SIG-M5 (cell line): Measurements from ENCODE around the gene CYSTM1.

Experiments
- DNase-seq: peaks from one replicate; lab custom pipeline; 2025; lab: John Stamatoyannopoulos, UW

CYSTM1 gene

DNA sequence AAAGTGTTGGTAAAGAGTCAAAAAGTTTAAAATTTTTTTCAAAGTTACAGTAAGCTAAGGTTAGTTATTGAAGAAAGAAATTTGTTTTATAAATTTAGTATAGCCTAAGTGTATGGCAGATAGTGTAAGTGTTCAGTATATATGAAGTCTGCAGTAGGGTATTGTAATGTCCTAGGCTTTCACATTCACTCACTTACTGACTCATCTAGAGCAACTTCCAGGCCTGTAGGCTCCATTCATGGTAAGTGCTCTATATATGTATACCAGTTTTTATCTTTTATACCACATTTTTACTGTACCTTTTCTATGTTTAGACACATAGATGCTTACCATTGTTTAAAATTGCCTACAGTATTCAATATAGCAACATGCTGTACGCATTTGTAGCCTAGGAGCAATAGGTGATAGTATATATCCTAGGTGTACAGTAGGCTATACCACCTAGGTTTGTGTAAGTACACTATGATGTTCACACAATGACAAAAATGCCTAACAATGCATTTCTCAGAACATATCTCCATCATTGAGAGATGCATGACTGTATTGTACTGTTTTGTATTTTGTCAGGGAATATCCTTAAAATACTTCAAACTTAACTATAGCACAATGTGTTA is 38.5 kb downstream of the CYSTM1 start:
- no peak for DNase-seq

DNA sequence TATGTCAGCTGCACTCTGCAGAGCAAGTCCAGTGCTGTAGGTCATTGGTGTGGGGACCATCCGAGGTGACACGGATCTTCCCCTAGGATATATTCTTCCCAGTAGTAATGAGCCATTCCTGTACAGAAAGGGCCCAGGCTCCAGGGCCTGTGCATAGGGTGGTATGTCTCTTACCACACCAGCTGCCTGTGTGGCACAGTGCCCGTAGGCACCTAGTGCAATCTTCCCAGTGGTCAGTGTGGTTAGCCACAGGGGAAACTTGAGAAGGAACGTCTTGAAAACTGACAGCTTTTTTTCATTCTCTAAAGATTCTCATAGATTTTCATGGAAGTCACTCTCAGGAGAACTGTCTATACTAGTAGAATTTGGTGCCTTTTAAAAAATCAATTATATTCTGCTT is 39.8 kb downstream of the CYSTM1 start:
- no peak for DNase-seq

DNA sequence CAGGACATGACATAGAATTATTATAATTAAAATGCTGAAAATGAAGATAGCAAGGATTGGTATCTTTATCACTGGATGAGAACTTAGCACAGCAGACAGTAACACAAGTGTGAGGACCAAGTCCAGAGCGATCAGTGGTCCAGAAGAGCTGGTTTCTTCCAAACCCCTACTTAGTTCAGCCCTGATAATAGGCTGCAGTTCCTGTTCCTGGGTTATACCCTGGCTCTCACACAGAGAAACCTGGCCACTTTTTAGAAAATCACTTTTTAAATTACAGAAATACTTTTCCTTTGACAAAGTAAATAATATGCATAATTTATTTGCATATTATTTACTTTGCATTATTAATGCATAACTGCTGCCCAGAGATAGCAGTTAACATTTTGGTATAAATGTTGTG is 40.3 kb downstream of the CYSTM1 start:
- no peak for DNase-seq

DNA sequence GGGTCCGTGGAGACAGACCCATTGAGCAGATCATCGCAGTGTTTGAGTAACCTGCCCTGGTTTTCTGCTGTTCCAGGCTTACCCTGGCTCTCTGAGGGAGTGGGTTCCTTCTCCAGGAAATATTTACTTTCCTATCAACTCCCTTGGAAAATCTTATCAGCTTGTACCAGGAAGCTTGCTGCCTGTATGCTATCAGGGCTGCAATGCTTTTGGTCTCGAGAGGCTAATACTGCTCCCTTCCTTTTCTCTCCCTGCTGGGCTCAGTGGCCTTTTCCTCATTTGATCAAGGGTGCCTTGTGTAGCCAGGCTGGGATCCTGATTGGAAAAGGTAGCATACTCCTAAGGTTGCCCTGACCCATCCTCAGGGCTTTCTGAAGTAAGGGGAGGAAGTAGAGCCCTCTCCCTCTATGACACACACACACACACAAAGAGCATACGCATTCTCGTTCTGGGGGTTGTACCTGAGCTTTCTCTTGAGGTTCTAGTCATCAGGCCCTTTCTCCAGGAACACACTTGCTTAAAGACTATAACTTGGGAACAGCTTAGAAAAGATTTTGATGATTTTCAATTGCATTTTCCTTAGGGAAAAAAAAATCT is 41.6 kb downstream of the CYSTM1 start:
- DNase-seq, result no peak

DNA sequence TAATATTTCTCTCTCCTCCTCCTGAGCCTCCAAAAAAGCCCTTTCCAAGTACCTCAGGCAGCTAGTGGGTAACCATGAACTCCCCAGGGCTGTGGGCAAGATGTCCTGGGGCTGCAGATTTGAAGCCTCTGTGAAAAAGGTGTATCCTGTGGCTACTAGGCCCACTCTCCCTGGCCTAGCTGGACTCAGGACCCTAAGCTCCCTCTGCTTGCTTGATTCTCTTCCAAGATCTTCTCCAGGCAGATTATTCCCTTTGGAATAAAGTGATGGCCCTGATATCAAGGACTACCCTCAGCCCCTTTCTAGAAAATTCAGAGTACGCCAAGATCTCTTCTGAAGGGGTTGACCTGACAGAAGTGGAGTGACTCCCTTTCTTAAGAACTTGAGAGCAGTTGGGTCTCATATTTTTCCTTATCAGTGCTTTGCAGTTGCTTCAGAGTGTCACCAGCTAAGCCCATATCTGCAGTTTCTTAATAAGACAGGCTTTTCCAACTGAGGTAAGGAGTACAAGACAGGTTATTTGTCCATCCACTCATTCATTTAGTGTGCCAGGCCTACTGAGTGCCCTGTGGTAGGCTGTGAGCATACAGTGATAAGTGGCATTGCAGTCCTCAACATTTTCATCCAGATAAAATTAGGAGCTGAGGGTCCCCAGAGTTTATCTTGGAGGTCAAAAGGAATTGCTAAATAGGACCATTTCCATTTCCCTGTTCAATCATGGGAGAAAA is 42.5 kb downstream of the CYSTM1 start:
- no peak for DNase-seq

DNA sequence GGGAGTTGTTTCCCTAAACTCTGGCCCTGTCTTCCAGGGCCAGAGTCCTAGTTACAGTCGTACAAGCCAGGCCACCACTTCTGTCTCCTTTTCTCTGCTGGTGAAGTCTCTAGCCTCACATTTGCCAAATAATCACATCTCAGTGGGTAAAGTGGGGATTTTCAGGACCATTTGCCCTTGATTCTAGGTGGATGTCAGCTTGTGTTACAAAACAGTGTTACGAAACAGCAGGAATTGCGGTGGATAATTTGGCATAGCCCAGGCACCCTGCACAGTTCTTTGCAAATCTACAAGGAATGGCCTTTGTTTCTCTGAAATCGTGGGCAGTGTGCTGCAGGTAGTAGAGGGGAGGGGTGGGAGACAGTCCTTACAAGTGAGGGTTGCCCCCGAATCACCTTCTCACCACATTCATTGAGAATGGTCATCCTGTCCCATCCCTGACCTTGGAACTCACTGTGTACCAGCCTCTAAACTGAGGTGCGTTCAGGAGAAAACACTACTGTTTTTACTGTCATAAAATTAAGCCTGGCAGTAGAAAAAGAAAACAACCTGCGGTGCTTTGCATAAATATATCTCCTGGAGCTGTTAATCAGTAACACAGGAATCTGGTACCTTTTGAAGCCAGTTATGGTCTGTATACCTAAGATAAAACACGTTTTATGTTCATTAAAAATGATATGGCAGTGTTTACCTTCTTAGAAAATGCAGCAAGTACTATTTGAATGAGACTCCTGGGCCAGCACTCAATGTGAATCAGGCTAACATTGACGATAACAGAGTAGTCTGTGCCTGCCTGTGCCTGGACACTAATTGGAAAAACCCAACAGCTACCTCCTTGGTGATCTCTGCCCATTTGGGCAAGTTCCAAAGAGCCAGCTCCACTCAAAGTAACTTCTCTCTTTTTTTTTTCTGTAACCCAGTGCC is 44.3 kb downstream of the CYSTM1 start:
- no peak for DNase-seq

DNA sequence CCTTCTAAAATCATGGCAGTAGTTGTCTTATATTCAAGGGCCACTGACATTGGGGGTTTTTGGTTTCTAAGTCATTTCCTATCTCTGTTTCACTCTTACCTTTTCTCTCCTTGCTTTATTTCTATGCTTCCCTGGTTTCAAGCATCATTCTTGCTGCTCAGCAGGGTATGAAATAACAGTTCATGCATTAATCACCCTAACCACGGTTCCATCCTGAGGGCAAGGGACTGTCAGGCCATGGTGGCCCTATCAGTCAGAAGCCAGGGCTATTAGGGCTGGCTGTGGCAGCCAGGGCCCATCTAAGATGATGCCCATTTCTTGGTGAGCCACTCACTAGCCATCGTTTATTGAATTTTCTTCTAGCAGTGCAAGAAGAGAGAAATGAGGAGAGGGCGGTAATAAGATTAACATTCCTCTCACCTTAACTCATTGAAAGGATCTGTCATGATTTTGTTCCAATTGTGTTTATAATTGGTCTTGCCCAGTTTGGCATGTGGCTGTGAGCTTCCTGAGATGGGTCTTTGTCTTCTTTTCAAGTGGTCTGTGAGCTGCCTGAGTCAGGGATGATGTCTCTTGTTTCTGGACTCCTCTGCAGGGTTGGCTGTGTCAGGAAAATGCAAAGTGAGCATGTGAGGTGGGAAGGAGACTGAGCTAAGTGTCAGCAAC is 45.2 kb downstream of the CYSTM1 start:
- no peak for DNase-seq

DNA sequence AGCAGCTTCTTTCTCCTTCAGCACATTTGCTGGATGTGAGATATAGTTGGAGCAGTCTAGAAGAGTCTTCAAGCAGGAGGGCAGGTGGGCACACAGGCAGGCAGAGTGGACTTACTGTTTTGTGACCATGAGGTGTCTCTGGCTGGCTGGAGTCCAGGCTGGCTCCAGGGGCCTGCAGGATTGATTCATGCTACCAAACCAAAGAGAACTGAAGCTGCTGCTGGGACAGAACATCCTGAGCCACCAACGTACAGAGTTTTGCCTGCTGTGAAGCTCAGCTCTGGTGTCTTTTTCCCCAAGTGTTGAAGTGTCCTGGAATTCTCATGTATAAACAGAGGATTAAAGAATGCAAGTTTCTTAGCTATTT is 45.7 kb downstream of the CYSTM1 start:
- DNase-seq, result no peak

DNA sequence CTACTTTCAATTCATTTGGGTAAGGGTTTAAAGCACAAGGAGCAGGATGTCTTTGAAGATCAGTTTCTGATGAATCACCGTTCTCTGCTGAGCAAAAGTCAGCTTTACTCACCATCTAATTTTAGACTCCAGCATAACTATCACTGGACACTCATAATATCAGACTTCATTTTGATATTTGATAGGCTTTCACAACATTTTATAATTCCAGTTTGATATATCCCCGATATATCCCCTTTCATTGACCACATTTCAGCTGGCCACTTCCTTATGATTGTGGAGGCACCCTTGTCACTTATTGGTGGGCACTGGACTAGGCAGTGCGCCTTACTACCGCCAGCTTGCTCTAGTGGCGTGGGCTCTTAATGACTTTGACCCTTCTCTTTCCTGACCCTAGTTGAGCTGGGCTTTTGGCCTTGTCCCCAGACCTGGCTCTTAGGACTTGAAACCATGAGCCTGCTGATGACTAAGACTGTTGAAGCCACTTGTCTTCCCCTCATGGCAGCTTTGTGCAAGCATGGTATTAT is 46.8 kb downstream of the CYSTM1 start:
- no peak for DNase-seq

DNA sequence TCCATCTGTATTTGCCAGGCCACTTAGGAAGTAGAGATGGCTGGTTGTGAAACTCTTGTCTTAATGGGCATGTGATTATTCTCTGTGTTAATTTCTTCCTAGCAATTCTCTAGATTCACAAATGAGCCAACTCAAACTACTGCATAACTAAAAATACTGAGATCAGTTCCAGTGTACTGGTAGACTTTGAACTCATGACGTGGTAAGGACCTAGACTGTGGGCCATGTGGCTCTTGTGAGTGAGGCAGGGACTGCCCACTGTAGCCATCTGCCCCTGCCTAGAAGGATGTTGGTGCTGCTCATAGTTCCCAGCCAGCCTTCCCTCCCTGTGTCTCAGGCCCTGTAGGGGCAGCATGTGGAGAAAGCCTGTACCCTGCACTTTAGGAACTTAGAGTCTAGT is 47.4 kb downstream of the CYSTM1 start:
- DNase-seq, result no peak

DNA sequence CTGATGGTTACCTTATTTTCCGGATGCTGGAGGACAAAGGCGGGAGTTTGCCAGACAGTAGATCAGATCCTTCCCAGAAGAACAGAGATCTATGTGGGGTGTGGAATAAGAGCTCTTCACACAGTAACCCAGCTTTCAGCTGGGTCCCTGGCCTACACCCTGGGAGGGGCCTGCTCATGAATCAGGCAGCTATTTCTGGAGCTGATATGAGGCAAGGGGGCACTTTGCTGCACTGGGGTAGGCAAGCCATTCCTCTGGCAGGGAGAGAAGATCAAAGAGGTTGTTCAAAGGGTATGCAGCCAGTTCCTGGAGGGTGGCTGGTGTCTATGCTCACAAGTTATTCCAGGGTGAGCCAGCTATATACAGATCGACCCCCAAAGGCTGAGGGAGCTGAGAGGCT is 48.6 kb downstream of the CYSTM1 start:
- no peak for DNase-seq

DNA sequence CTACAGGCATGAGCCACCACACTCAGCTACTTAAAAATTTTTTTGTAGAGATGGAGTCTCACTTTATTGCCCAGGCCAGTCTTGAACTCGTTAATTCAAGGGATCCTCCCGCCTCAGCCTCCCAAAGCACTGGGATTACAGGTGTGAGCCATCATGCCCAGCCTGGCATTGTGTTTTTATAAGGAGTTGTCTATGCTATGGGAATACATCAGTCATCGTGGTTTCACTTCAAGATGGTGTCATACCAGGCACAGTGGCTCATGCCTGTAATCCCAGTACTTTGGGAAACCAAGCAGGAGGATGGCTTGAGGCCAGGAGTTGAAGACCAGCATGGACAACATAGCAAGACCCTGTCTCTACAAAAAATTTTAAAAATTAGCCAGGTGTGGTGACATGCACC is 49.7 kb downstream of the CYSTM1 start:
- DNase-seq, result no peak

DNA sequence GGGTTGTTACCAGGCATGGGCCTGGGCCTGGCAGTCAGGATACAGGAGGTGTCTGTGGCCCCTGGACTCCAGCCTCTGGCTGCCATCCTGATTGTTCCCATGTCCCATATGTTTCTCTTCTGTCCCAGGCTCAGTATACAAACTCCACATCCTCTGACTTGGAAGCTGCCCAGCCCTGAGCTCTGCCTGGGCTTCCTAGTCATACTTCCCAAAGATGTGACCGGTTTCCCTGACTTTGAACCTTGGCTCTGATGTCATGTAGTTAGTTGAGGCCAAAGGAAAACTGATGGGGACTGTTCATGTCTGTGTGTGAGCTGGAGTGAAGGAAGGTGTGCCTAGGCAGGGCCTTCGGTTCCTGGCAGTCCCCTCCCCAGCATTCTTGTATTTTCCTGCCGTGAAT is 50.4 kb downstream of the CYSTM1 start:
- no peak for DNase-seq

DNA sequence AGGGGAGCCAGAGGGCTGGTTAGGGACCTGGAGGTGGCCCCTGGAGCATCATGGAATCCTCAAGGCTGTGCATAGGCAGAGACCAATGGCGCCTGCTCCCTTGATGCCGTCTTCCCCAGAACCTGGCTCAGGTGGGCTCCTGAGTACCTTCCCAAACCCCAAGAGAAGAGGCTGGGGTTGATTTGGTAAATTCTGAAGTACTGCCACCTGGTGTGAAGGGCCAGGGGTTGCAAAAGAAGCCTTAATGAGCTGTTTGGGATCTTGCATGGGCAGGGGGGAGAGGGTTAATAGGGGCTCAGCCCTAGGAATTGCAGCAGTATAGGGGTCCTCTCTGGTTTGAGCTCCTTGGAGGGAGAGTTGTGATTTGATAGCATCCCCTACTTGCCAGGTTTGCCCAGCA is 52.1 kb downstream of the CYSTM1 start:
- no peak for DNase-seq

DNA sequence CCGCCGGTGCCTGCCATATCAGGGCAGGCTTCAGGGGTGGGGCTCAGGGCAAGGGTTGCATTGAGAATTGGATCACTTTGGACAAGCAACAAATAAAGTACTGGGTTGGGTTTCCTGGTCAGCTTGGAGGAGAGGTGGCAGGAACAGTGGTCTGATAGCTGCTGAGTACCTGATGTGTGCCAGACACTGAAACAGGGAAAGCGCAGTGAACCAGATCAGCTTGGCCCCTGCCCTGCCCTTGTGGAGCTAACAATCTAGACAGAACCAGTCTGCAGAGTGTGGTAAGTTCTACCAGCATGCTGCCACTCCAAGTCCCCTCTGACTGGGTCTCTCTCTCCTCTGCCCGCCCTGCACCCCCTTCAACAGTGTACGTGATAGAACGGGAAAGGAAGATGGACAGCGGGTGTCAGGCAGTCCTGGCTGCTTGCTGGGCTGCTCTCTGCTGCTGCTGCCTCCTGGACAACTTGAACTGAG is 53.4 kb downstream of the CYSTM1 start:
- DNase-seq, result no peak

DNA sequence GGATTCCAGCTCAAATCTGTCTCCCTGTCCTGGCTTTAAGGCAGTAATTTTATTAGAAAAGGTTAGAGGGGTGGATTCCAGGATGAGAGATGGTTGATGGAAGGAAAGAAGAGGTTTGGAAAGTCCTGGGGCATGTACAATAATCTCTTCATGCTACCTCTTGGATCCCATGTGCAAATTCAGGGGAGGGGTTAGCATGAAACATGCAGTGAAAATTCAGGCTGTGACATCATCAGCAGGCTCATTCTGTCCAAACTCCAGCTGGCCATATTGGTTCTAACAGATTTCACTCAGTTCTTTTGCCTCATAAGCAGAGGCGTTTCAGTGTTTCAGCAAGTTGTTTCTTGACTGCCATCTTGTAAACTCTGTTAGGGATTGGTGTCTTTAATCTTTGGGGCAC is 55.4 kb downstream of the CYSTM1 start:
- no peak for DNase-seq

DNA sequence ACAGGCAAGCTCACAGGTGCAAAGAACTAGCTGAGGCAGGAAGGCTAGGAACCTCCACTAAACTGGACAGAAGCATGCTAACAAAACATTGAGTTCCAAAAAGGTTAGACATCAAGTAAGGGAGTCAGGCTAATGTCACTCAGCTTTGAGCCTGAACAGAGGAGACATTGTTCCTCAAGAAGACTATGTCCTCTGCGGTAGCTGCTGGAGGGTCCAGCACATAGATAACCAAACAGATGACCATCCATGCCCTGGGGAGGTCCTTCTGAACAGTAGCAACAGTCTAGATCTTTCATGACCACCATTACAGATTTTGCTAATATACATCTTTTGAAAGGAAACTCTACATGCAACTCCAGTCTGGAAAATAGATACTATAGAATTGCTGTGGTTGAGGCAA is 57.7 kb downstream of the CYSTM1 start:
- DNase-seq, result no peak

DNA sequence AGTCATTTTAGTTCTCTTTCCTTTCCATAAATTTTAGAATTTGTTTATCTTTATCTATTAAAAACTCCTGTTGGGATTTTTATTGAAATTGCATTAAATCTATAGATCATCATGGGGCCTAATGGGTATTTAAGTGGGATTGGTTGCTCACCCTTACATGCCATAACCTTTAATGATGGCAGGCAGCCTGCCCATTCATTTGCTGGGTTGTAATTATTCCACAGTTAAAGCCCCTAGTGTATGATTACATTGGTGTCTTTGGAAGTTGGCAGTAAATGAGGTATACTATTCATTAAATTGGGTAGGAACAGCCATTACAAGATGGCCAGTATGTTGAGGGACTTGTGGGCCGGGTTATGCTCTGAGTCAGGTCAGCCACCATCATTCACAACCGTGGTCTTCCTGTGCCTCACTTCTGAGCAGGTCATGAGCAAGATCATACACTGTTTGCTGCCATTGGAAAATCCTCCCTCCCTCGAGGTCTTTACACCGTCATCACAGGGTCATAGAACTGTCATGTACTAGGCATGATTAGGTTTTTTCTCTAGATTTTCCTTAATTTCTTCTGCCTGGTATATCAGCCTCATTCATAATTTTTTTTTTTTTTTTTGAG is 59.5 kb downstream of the CYSTM1 start:
- DNase-seq, result no peak

DNA sequence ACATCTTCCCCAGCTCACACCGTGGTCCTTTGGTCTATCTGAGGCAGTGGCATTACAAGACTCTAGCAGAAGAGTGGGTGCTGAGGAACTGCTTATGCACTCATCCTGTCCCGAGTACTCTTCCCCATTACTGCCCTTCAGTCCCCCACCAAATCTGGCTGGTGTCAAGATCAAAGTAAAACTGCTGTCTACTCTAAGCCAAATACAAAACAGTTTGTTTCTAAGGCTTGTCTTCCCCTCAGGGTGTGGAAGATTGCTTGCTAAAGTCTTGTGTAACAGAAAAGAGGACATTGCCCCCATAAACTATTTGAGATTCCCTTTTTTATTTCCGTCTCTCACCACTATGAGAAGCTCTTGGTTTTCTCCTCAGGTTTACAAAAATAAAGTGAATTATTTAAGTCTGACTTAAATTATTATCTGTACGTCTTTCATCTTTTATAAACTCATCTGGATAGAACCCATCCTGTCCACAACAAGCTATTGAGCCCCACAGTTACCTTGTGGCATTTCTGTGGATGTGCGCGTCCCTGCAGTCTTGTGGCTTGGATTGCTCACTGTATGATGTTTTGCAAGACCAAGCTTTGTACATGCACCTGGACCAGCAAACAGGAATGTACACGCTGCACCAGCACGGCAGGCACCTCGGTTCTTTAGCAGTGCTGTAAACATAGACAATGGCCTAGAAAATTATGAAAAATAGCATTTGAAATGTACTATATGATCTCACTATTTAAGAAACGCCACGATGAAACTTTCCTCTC is 61.0 kb downstream of the CYSTM1 start:
- DNase-seq, result peak; percentile 17

DNA sequence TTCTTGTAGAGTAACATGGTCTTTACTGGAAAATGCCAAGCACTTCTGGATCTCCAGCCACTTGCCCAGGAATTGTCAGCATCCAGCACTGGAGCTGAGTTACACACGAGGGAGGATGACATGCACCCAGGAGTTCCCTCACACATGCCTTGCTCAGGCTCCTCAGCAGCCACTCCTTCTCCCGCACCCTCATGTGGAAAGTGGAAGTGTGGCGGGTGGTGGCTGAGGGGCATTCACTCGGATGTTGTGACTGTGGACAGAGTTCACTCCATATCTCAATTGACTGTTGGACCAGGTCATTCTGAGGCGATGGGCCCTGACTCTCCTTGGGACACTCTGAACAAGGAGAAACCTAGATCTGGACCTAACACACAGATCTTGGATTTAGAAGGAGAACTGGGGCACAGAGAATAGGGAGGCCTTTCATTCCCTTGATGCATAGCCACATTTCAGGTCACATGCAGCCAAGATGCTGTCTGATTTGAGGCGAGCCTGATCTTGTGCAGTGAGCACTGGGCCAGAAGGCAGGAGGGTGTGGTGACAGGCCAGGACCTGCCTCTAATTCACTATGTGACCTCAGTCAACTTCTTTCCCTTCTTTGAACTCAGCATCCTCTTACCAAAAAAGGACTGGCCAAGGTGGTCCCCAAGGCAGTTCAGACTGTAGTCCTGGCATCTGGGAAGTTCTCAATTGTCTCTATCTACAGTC is 62.1 kb downstream of the CYSTM1 start:
- no peak for DNase-seq
